ENCODE results near the gene ERBB4.
"Not testable (repeated sequence)": the region's sequence is repeated elsewhere in the genome, so short reads cannot be mapped to it uniquely, and the experiment has no call there.

GRCh38 chr2:212238152-212238551, 300.4 kb downstream of the ERBB4 start:
- not testable (repeated sequence) for TF ChIP-seq POLR2AphosphoS5, CTCF, POLR2A (IDR thresholded peaks at IDR 0.05)

All from breast epithelium (tissue), 3 donors.